GM12892 (cell line): ENCODE results near the gene THAP4.
"Not testable (repeated sequence)": the region's sequence is repeated elsewhere in the genome, so short reads cannot be mapped to it uniquely, and the experiment has no call there.

Experiments used
- POLR2AphosphoS5 ChIP-seq: IDR thresholded peaks from 2 replicates; pipeline ENCODE4 v1.6.1; 2011; ENCODE audit warnings: low read depth, low read length, control low read depth
- TAF1 ChIP-seq: IDR thresholded peaks from 2 replicates; pipeline ENCODE4 v1.6.1; 2011; ENCODE audit warnings: low read depth, mild to moderate bottlenecking, control low read depth, low read length, borderline replicate concordance

DNA sequence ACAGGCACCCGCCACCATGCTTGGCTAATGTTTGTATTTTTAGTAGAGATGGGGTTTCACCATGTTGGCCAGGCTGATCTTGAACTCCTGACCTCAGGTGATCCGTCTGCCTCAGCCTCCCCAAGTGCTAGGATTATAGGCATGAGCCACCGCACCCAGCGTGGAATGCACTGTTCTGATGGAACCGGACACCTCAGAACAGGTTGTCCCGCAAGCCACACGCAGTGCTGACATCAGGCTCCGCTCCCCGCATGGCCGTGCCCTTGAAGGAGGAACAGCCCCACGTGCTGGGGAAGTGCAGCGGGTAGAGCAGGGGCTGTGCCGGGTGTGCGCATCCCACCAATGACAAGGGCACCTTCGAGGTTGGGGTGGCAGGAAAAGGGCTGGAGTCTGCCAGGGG lies 69.7 kb downstream of the THAP4 start:
- TF ChIP-seq POLR2AphosphoS5, TAF1: not testable (repeated sequence)
